ENCODE data around the gene PHF21A. TPM values are rescaled to one million over a fixed set of nuclear protein-coding genes. Genes with fewer than 3 reads are reported as not detected.
A peak's percentile ranks its signal among the peaks of the same experiment; 100 is the strongest.

The PHF21A gene
- polyA plus RNA-seq, 1 experiment: 29.0 TPM

DNA sequence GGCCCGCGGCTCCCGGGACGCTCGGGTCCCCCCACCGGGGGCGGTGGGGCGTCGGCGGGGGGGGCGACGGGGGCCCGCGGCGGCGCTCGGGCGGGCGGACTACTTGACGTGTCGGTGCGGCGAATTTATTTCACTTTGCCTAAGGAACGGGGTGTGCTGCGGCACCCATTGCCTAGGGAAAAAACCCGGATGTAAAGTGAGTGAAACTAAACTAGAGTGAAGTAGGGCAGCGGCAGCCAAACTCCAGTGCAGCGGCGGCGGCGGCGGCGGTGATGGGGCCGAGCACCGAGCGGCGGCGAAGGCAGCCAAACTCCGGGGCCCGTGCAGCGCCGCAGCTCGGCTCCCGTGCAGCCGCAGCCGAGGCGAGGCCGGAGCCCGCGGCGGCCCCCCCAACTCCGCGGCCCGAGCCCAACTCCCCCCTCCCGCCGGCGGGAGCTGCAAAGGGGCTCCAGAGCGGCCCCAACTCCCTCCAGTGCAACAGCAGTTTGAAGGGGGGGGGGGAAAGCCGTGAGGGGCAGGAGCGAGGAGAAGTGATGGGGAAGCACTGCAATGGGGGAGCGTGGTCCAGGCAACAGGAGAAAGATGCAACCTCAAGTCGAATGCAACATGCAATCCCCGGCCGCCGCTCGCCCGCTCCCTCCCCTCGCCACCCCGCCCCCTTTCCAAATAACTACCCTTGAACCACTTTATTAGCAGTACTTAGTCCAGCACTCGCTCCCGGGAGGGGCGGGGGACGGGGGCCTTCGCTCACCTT lies 647 bp upstream of the PHF21A start:
- Histone ChIP-seq H3K27me3 (ENCODE audit: control insufficient read depth, insufficient read depth, low read length) (no peaks in the 10 kb centered on the region), H3K9me3 (ENCODE audit: control insufficient read depth, insufficient read depth, low read length) (no peaks in the 10 kb centered on the region), H3K27ac (ENCODE audit: low read depth, low read length) (peak overlapping the region; percentile 52), H3K4me3 (ENCODE audit: low read depth, low read length) (peak overlapping the region; percentile 74)
- ChIA-PET POLR2A (interaction anchor here (0.6 kb wide), 1 partner anchor 116 kb away, joined by 3 read pairs; no protein-coding TSS in a partner anchor), CTCF (interaction anchor here (0.6 to 1.8 kb wide), 5 partner anchors 13 to 129 kb away, joined by 3 to 6 read pairs (median 4); no protein-coding TSS in a partner anchor)
- TF ChIP-seq CTCF (IDR thresholded peaks at IDR 0.05; ENCODE audit: low read depth, low read length): no peak
- peak; percentile 87 for DNase-seq (ENCODE audit: low read depth, low spot score)

DNA sequence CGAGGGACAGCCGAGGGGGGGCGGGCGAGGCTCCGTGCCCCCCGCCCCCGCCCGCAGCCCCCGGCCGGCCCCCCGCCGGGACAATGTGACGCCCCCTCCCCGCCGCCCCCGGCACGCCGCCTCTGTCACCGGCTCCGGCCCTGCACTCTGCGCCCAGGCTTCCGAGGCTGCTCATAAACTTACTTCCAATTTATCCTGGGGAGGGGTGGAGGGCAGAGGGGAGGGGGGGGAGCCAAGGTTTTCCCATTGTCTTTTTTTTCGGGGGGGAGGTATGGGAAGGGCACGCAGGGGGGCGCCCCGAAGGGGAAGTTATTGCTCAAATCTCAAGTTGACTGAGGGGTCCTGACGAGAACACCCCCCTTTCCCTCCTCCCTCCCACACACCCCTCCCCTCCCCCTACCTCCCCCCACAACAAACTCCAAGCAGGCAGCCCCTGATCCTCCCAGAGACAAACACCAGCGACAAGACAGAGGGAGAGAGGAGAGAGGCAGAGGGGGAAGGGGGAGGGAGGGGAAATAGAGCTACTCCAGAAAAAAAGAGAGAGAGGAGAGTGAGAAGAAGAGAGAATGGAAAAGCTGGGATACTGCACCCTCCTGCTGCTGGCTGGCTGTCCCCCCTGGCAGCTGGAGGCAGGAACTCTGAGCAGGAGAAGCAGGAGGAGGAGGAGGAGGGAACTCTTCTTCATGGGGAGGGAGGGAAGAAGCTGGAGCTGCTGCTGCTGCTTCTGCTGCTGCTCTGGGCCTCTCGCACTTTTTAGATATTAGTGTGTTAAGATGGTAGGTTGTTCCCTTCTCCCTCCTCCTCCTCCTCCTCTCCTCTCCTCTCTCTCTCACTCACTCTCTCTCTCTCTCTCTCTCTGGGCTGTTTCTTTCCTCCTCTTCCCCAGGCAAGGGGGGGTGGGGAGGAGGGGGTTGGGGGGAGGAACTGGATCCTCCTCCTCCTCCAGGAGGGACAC lies 631 bp downstream of the PHF21A start:
- POLR2A ChIA-PET: interaction anchor here (1.0 kb wide), 1 partner anchor 129 kb away, joined by 4 read pairs; no protein-coding TSS in a partner anchor
- CTCF ChIA-PET: interaction anchor here (0.7 kb wide), 1 partner anchor 46 kb away, joined by 3 read pairs; no protein-coding TSS in a partner anchor
- TF ChIP-seq CTCF (IDR thresholded peaks at IDR 0.05; ENCODE audit: low read depth, low read length): no peak
- peak overlapping the region; percentile 79 for H3K4me3 ChIP-seq (ENCODE audit: low read depth, low read length)
- H3K9me3 ChIP-seq (ENCODE audit: control insufficient read depth, insufficient read depth, low read length): no peaks in the 10 kb centered on the region
- no peaks in the 10 kb centered on the region for H3K27me3 ChIP-seq (ENCODE audit: control insufficient read depth, insufficient read depth, low read length)
- peak; percentile 53 for DNase-seq (ENCODE audit: low read depth, low spot score)
- peak overlapping the region; percentile 63 for H3K27ac ChIP-seq (ENCODE audit: low read depth, low read length)

GRCh38 chr11:46119352-46120216 lies 1.7 kb downstream of the PHF21A start:
- CTCF ChIA-PET: interaction anchor here (0.7 to 1.0 kb wide), 3 partner anchors 103 to 155 kb away, joined by 3 to 4 read pairs (median 4); no protein-coding TSS in a partner anchor

More at GRCh38 chr11:46119352-46120216, 1.7 kb downstream of the PHF21A start:
- Histone ChIP-seq H3K27me3 (ENCODE audit: control insufficient read depth, insufficient read depth, low read length) (no peaks in the 10 kb centered on the region), H3K27ac (ENCODE audit: low read depth, low read length) (peak overlapping the region; percentile 90), H3K9me3 (ENCODE audit: control insufficient read depth, insufficient read depth, low read length) (no peaks in the 10 kb centered on the region), H3K4me3 (ENCODE audit: low read depth, low read length) (peak overlapping the region; percentile 79)
- POLR2A ChIA-PET: interaction anchor here (0.5 kb wide), 1 partner anchor 91 kb away, joined by 3 read pairs; no protein-coding TSS in a partner anchor
- DNase-seq (ENCODE audit: low read depth, low spot score): no peak
- no peak for TF ChIP-seq CTCF (IDR thresholded peaks at IDR 0.05; ENCODE audit: low read depth, low read length)
